K562 (cell line): ENCODE data around the gene ARL6IP4. TPM values are rescaled to one million over a fixed set of nuclear protein-coding genes. Genes with fewer than 3 reads are reported as not detected.

Source experiments
- ATAC-seq: fragments of 200-7000 bp; cut with Tn5 transposase; 3 replicates; pipeline ENCODE4 v1.9.1; 2020; ENCODE audit warnings: moderate library complexity
- BruUV-seq: library from RNA; stranded (reverse); fragments of 400-500 nt; replicated peaks from 2 replicates; lab custom pipeline; 2021; lab: Mats Ljungman, UMichigan
- CTCF ChIA-PET: fragments of 300-600 bp; formaldehyde crosslinking; extraction: SDS; loops from one replicate; lab custom pipeline; 2021; ENCODE audit warnings: low intra/inter-chr PET ratio; lab: Yijun Ruan, JAX
- POLR2A ChIA-PET: fragments of 300-600, 350-650 bp; sonication (Branson Sonifier 250); formaldehyde crosslinking; extraction: SDS; loops from one replicate; lab custom pipeline; 2021; ENCODE audit warnings: antibody characterized with exemption, inconsistent platforms; lab: Yijun Ruan, JAX
- DNase-seq, 4 experiments: peaks; one replicate each; pipeline versions ENCODE4 v3.0.0 to v3.0.0-alpha.2; 2011 to 2018; ENCODE audit warnings: low spot score in 3 of 4, mixed read lengths in 3 of 4; ENCODE audit errors: extremely low read depth in 1 of 4
- FAIRE-seq: peaks from 2 replicates; lab custom pipeline; 2011; peaks lifted over from hg19 to GRCh38; lab: Jason Lieb, UNC
- H2AFZ ChIP-seq: 2 replicates; pipeline ENCODE4 v1.6.0; 2011; ENCODE audit warnings: low read depth, low read length, control low read depth, inconsistent platforms
- H3K27ac ChIP-seq: fragments of 200-600 bp; 3 replicates; pipeline ENCODE4 v1.8.0; 2011; ENCODE audit warnings: low read depth, mild to moderate bottlenecking, control low read depth, inconsistent platforms, low read length, moderate library complexity, mixed read lengths; ENCODE audit errors: extremely low read depth
- H3K27me3 ChIP-seq, 2 experiments: fragments of 300-600 bp in 1 of 2; 2 replicates in 1 of 2; 3 replicates in 1 of 2; pipeline versions ENCODE4 v1.6.0 to v1.8.0; 2011; ENCODE audit warnings: inconsistent platforms in 2 of 2, low read length in 2 of 2, mild to moderate bottlenecking in 1 of 2, mixed read lengths in 1 of 2, moderate library complexity in 1 of 2; ENCODE audit not compliant: control insufficient read depth in 2 of 2, insufficient read depth in 2 of 2
- H3K36me3 ChIP-seq: fragments of 300-600 bp; 3 replicates; pipeline ENCODE4 v1.8.0; 2011; ENCODE audit warnings: mild to moderate bottlenecking, low read length, inconsistent platforms; ENCODE audit not compliant: control insufficient read depth, insufficient read depth
- H3K4me1 ChIP-seq, 2 experiments: fragments of 200-600 bp in 1 of 2; replicated peaks in 1 of 2; 2 replicates in 1 of 2; 3 replicates in 1 of 2; pipeline versions ENCODE4 v1.5.1 to v1.8.0; 2011; ENCODE audit warnings: inconsistent platforms in 2 of 2, low read length in 2 of 2, mild to moderate bottlenecking in 1 of 2, mixed read lengths in 1 of 2, moderate library complexity in 1 of 2; ENCODE audit not compliant: control insufficient read depth in 2 of 2, insufficient read depth in 2 of 2
- H3K4me2 ChIP-seq: 2 replicates; pipeline ENCODE4 v1.6.1; 2011; ENCODE audit warnings: low read length, control low read depth, inconsistent platforms, mixed read lengths; ENCODE audit not compliant: insufficient read depth
- H3K4me3 ChIP-seq: fragments of 200-600 bp; sonication (generic), shearing (Covaris generic); 2 replicates; pipeline ENCODE4 v1.5.1; 2016; ENCODE audit warnings: control low read depth, inconsistent platforms
- H3K79me2 ChIP-seq: fragments of 200-600 bp; 3 replicates; pipeline ENCODE4 v1.8.0; 2011; ENCODE audit warnings: low read length, inconsistent platforms; ENCODE audit not compliant: control insufficient read depth, insufficient read depth
- H3K9ac ChIP-seq, 2 experiments: 2 replicates each; pipeline versions ENCODE4 v1.6.0 to v1.6.1; 2011; ENCODE audit warnings: low read depth in 2 of 2, low read length in 2 of 2, control low read depth in 1 of 2, inconsistent platforms in 1 of 2, mild to moderate bottlenecking in 1 of 2, mixed read lengths in 1 of 2; ENCODE audit not compliant: insufficient read depth in 1 of 2
- H3K9me1 ChIP-seq: one replicate; pipeline ENCODE4 v1.6.0; 2011; ENCODE audit warnings: inconsistent platforms, mild to moderate bottlenecking, low read length, moderate library complexity; ENCODE audit not compliant: control insufficient read depth, insufficient read depth
- H3K9me3 ChIP-seq: replicated peaks from 2 replicates; pipeline ENCODE4 v1.5.1; 2011; ENCODE audit warnings: low read depth, low read length, inconsistent platforms; ENCODE audit not compliant: control insufficient read depth, insufficient read depth
- H4K20me1 ChIP-seq: replicated peaks from 2 replicates; pipeline ENCODE4 v1.6.1; 2011; ENCODE audit warnings: low read length, inconsistent platforms, mixed read lengths; ENCODE audit not compliant: control insufficient read depth, insufficient read depth
- AFF4 ChIP-seq: sonication (generic); formaldehyde crosslinking; IDR thresholded peaks from 2 replicates; pipeline ENCODE4 v1.8.0; 2023; ENCODE audit warnings: mild to moderate bottlenecking, missing genetic modification reagents
- CC2D1A ChIP-seq: fragments of 450-650 bp; IDR thresholded peaks from 2 replicates; pipeline ENCODE4 v1.6.1; 2017; ENCODE audit warnings: mild to moderate bottlenecking
- CEBPG ChIP-seq, 3 experiments: fragments of 200-800 bp in 1 of 3; sonication (Bioruptor generic) in 1 of 3; sonication (generic) in 1 of 3; formaldehyde crosslinking in 1 of 3; IDR thresholded peaks in 2 of 3; conservative IDR thresholded peaks in 1 of 3; 2 replicates each; pipeline versions ENCODE4 v1.6.1 to v1.8.0; 2016 to 2022; ENCODE audit warnings: missing compliant biosample characterization in 2 of 3, missing genetic modification characterization in 2 of 3, mild to moderate bottlenecking in 1 of 3, missing genetic modification reagents in 1 of 3
- FOXJ3 ChIP-seq: sonication (generic); formaldehyde crosslinking; IDR thresholded peaks from 2 replicates; pipeline ENCODE4 v1.4.0; 2020; ENCODE audit warnings: mild to moderate bottlenecking, missing genetic modification reagents
- HNRNPLL ChIP-seq: fragments of 200-400 bp; formaldehyde crosslinking; IDR thresholded peaks from 2 replicates; pipeline ENCODE4 v1.6.1; 2017; ENCODE audit warnings: low read length, low read depth, mild to moderate bottlenecking; ENCODE audit not compliant: poor library complexity, severe bottlenecking
- KDM1A ChIP-seq, 2 experiments: fragments of 450-650 bp; IDR thresholded peaks; 2 replicates each; pipeline ENCODE4 v1.6.1; 2016; ENCODE audit warnings: mild to moderate bottlenecking in 2 of 2
- KLF16 ChIP-seq: IDR thresholded peaks from 2 replicates; pipeline ENCODE4 v1.6.1; 2016; ENCODE audit warnings: antibody characterized with exemption
- NFE2 ChIP-seq: IDR thresholded peaks from 2 replicates; pipeline ENCODE4 v1.6.1; 2014; ENCODE audit warnings: antibody characterized with exemption, low read depth
- NFRKB ChIP-seq: fragments of 450-650 bp; IDR thresholded peaks from 2 replicates; pipeline ENCODE4 v1.6.1; 2016; ENCODE audit warnings: low read depth
- PHF21A ChIP-seq: fragments of 450-650 bp; IDR thresholded peaks from 2 replicates; pipeline ENCODE4 v1.6.1; 2017; ENCODE audit warnings: low read depth, borderline replicate concordance
- POLR3G ChIP-seq: IDR thresholded peaks from 2 replicates; pipeline ENCODE4 v1.6.1; 2011; ENCODE audit not compliant: insufficient read length, insufficient replicate concordance; ENCODE audit errors: extremely low read depth
- PPARD ChIP-seq: fragments of 250-450 bp; sonication (Bioruptor Pico); IDR thresholded peaks from 2 replicates; pipeline ENCODE4 v1.8.0; 2022; ENCODE audit warnings: inconsistent platforms, mild to moderate bottlenecking, moderate library complexity
- U2AF1 ChIP-seq: fragments of 200-400 bp; formaldehyde crosslinking; optimal IDR thresholded peaks from 2 replicates; pipeline ENCODE3; 2017; ENCODE audit warnings: mild to moderate bottlenecking, low read depth, low read length, moderate library complexity
- ZBTB1 ChIP-seq: sonication (generic); formaldehyde crosslinking; IDR thresholded peaks from 2 replicates; pipeline ENCODE4 v1.8.1; 2023; ENCODE audit warnings: missing genetic modification reagents, low read depth, mild to moderate bottlenecking, borderline replicate concordance
- ZFP36 ChIP-seq: fragments of 150-350 bp; IDR thresholded peaks from 2 replicates; pipeline ENCODE4 v1.6.1; 2018; ENCODE audit warnings: low read length, low read depth; ENCODE audit not compliant: partially characterized antibody
- ZKSCAN8 ChIP-seq: fragments of 200-800 bp; sonication (Bioruptor generic); IDR thresholded peaks from 2 replicates; pipeline ENCODE4 v1.6.1; 2016; ENCODE audit warnings: missing genetic modification characterization, missing compliant biosample characterization
- ZNF561 ChIP-seq: fragments of 450-650 bp; formaldehyde crosslinking; conservative IDR thresholded peaks from 2 replicates; pipeline ENCODE4 v1.4.0; 2020; ENCODE audit warnings: mild to moderate bottlenecking, moderate library complexity
- WGBS: fragments of 100-300 bp; shearing (Covaris generic); methylation state at CpG from one replicate; pipeline ENCODE4 v1.1.6; 2016; ENCODE audit warnings: low coverage, mixed read lengths; ENCODE audit not compliant: insufficient coverage; ENCODE audit errors: missing lambda C conversion rate; 5-methylcytosine and 5-hydroxymethylcytosine counted together
- in situ Hi-C: fragments of 300-500 bp; cut with MboI; formaldehyde crosslinking; loops from 4 replicates; pipeline ENCODE4 v1.15.0; 2018; ENCODE audit warnings: inconsistent platforms, mixed read lengths
- intact Hi-C: fragments of 100-400 bp; cut with micrococcal nuclease; formaldehyde crosslinking; loops from 2 replicates; pipeline ENCODE4 v1.14.2; 2022
- polyA plus RNA-seq, 8 experiments: library from polyadenylated mRNA; depleted of rRNA in 4 of 8; stranded (reverse) in 5 of 8; unstranded in 3 of 8; fragments of >200 nt; fragmentation: Nextera tagmentation in 2 of 8; fragmentation: Illumina TruSeq in 1 of 8; extraction: Ambion mirVana in 2 of 8; extraction: Trizol in 1 of 8; gene quantifications; 2 replicates each; pipeline versions ENCODE4 v1.2.1 to v1.2.3, GENCODE V29; 2011 to 2014; ENCODE audit warnings: inconsistent platforms in 1 of 8, missing spikeins in 1 of 8
- total RNA-seq, 7 experiments: library from RNA; depleted of rRNA in 6 of 7; stranded (reverse); fragments of >200 nt in 6 of 7; fragmentation: Illumina TruSeq in 2 of 7; extraction: Trizol in 2 of 7; gene quantifications; 2 replicates each; pipeline versions ENCODE4 v1.2.1 to v1.2.3, GENCODE V29; 2011 to 2021; ENCODE audit warnings: low replicate concordance in 1 of 7
- TF ChIP-seq, protein P1 (sequence below): fragments of 450-650 bp; formaldehyde crosslinking; conservative IDR thresholded peaks from 2 replicates; pipeline ENCODE4 v1.4.0; 2022; ENCODE audit warnings: mild to moderate bottlenecking, missing genetic modification characterization

Gene ARL6IP4
- total and polyA plus RNA-seq, 9 of the 15 experiments (the other 6 are each of a cell fraction or from before 2014, with no cell fraction given), result 2.4 to 255 (median 151) TPM

DNA sequence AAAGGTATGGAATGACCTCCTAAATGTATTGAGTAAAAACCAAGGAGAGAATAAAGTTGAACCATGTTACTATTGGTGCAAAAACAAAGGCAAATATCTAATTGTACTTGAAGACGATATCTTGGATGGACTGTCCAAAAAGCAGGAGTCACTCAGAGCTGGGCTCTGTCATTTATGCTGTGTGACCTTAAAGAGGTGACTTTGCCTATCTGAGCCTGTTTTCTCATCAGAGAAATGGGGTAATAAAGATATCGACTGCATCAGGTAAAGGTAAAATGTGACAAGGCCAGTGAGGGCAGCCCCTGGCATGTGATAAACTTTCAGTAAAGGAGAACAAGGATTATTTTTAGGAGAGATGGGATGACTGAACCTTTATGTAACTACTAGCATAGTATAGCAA lies 12.4 kb upstream of the ARL6IP4 start (continued):
- TF ChIP-seq AFF4 (CRISPR knock-in tag) (no peak), KDM1A (IDR thresholded peaks at IDR 0.05) (0 out of 4 replicates have a peak, but pooled peaks of 1 of the 2 experiments have one; percentile 7), ZFP36 (peak; percentile 54)
- TF ChIP-seq, protein P1, sequence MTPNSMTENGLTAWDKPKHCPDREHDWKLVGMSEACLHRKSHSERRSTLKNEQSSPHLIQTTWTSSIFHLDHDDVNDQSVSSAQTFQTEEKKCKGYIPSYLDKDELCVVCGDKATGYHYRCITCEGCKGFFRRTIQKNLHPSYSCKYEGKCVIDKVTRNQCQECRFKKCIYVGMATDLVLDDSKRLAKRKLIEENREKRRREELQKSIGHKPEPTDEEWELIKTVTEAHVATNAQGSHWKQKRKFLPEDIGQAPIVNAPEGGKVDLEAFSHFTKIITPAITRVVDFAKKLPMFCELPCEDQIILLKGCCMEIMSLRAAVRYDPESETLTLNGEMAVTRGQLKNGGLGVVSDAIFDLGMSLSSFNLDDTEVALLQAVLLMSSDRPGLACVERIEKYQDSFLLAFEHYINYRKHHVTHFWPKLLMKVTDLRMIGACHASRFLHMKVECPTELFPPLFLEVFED, result no peak

GRCh38 chr12:122969676-122970075 lies 10.8 kb upstream of the ARL6IP4 start:
- ChIA-PET POLR2A (interaction anchor here (1.2 to 1.8 kb wide), 4 partner anchors 9 to 263 kb away, joined by 3 to 5 read pairs (median 4); partner anchors contain the start of genes MPHOSPH9 and MTRFR), CTCF (no interaction called here)
- no peaks in the 10 kb centered on the region for H3K9me1 ChIP-seq
- no peak overlapping the region for H3K4me2 ChIP-seq
- no peak for DNase-seq
- BruUV-seq, result no TSS peak
- ATAC-seq, result no peak
- no peaks in the 10 kb centered on the region; the same call in 2 of the 3 replicates for H3K36me3 ChIP-seq
- in situ Hi-C loops (no loop called here), intact Hi-C loops (no loop called here)
- H3K27me3 ChIP-seq, result no peaks in the 10 kb centered on the region
- 17% methylated on average over 3 of the region's 4 CpGs for WGBS
- no peak overlapping the region for H2AFZ ChIP-seq
- no peaks in the 10 kb centered on the region; the same call in 2 of the 3 replicates for H3K79me2 ChIP-seq
- no peak overlapping the region for H3K27ac ChIP-seq
- H3K9me3 ChIP-seq, result no peaks in the 10 kb centered on the region
- FAIRE-seq, result no peak
- no peaks in the 10 kb centered on the region for H4K20me1 ChIP-seq
- H3K4me1 ChIP-seq, result peaks cover 8 to 29% of the 10 kb centered on the region in 2 experiments
- no peak overlapping the region for H3K9ac ChIP-seq
- no peak overlapping the region for H3K4me3 ChIP-seq
- TF ChIP-seq ZKSCAN8, result no peak
- TF ChIP-seq PPARD (CRISPR knock-in tag), result no peak
- TF ChIP-seq FOXJ3 (CRISPR knock-in tag), result no peak
- no peak for TF ChIP-seq POLR3G
- no peak for TF ChIP-seq HNRNPLL
- TF ChIP-seq PHF21A, result no peak
- no peak for TF ChIP-seq ZBTB1 (CRISPR knock-in tag)
- TF ChIP-seq CEBPG (CRISPR knock-in tag; IDR thresholded peaks at IDR 0.05), result no peak
- no peak for TF ChIP-seq CEBPG (tag; conservative IDR thresholded peaks at IDR 0.05 in 1 of 2, IDR thresholded peaks at IDR 0.05 in 1 of 2)
- TF ChIP-seq CC2D1A, result no peak
- no peak for TF ChIP-seq ZNF561
- TF ChIP-seq NFRKB, result no peak
- TF ChIP-seq KLF16, result no peak
- no peak for TF ChIP-seq NFE2
- TF ChIP-seq U2AF1, result no peak
